ENCODE data around the gene DIP2C.
A peak's percentile ranks its signal among the peaks of the same experiment; 100 is the strongest.
"Not testable (repeated sequence)": the region's sequence is repeated elsewhere in the genome, so short reads cannot be mapped to it uniquely, and the experiment has no call there.

Gene DIP2C

GRCh38 chr10:693506-693905, 4.0 kb upstream of the DIP2C start:
- no peak for DNase-seq

- no peak for DNase-seq
Observed at GRCh38 chr10:692682-693351, 3.3 kb upstream of the DIP2C start.

- DNase-seq, result no peak
Observed at GRCh38 chr10:691216-691615, 1.7 kb upstream of the DIP2C start.

- DNase-seq, result no peak
Observed at GRCh38 chr10:690372-691161, 1.1 kb upstream of the DIP2C start.

- no peak for DNase-seq
Observed at GRCh38 chr10:689121-689451, 382 bp downstream of the DIP2C start.

GRCh38 chr10:688312-689120, 952 bp downstream of the DIP2C start:
- DNase-seq, result no peak

GRCh38 chr10:687583-688311, 1.7 kb downstream of the DIP2C start:
- DNase-seq, result no peak

- DNase-seq, result no peak
Observed at GRCh38 chr10:686155-686931, 3.1 kb downstream of the DIP2C start.

- DNase-seq, result no peak
Observed at GRCh38 chr10:685613-686012, 3.9 kb downstream of the DIP2C start.

- DNase-seq, result no peak
Observed at GRCh38 chr10:683448-684071, 5.9 kb downstream of the DIP2C start.

GRCh38 chr10:682931-683447, 6.5 kb downstream of the DIP2C start:
- DNase-seq, result no peak

- no peak for DNase-seq
Observed at GRCh38 chr10:681670-682318, 7.7 kb downstream of the DIP2C start.

- no peak for DNase-seq
Observed at GRCh38 chr10:680745-681144, 8.7 kb downstream of the DIP2C start.

GRCh38 chr10:680146-680545, 9.3 kb downstream of the DIP2C start:
- DNase-seq, result peak; percentile 36

- no peak for DNase-seq
Observed at GRCh38 chr10:679556-679955, 9.9 kb downstream of the DIP2C start.

GRCh38 chr10:678662-679005, 10.8 kb downstream of the DIP2C start:
- DNase-seq, result not testable (repeated sequence)

- DNase-seq, result no peak
Observed at GRCh38 chr10:677750-678661, 11.5 kb downstream of the DIP2C start.

- DNase-seq, result no peak
Observed at GRCh38 chr10:677038-677437, 12.4 kb downstream of the DIP2C start.

GRCh38 chr10:676178-676577, 13.3 kb downstream of the DIP2C start:
- DNase-seq, result no peak

- DNase-seq, result no peak
Observed at GRCh38 chr10:675532-675931, 13.9 kb downstream of the DIP2C start.
